ENCODE data around the gene DLST.

DLST gene

DNA sequence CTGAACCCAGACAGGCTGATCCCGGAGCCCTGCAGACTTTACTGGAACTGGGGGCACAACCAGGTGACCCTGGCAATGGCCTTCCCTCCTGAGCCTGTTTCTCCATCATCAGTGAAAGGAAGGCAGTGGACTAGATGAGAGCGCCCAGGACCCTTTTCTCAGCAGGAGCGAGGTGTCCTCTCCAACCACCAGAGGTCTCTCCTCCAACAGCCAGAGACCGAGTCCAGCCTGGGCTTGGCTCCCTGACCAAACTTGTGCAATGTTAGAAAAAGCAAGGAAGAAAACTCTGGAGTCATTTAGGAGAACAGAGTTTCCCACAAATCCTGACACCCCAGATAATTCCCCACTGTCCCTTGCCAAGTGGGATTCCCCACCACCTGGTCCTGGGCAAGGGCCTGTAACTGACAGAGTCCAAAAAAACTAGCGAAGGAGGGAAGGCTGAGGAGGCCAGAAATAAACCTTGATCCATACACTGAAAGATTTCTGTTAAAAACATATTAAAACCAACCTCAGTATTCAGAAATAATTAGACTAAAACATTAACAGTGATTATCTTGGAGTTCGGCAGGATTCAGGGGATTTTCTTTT is 32.4 kb downstream of the DLST start:
- no peak for DNase-seq
- no peaks in the 10 kb centered on the region for H3K36me3 ChIP-seq (ENCODE audit: control insufficient read depth, insufficient read depth, low read length)

GRCh38 chr14:74915426-74915825 is 33.7 kb downstream of the DLST start:
- Histone ChIP-seq H3K4me1 (ENCODE audit: control insufficient read depth, insufficient read depth, low read length, poor library complexity, severe bottlenecking) (no peaks in the 10 kb centered on the region), H3K27ac (ENCODE audit: insufficient read depth, low read length, poor library complexity, severe bottlenecking) (no peak overlapping the region), H3K27me3 (replicated peaks; ENCODE audit: control insufficient read depth, insufficient read depth, low read length, poor library complexity, severe bottlenecking) (no peaks in the 10 kb centered on the region), H3K4me3 (ENCODE audit: insufficient read depth, low read depth, low read length, poor library complexity, severe bottlenecking) (no peak overlapping the region), H3K36me3 (ENCODE audit: control insufficient read depth, insufficient read depth, low read length) (no peaks in the 10 kb centered on the region), H3K9me3 (ENCODE audit: control insufficient read depth, low read length) (no peaks in the 10 kb centered on the region)
- DNase-seq, result no peak

More for the DNA sequence above, 32.4 kb downstream of the DLST start:
- no peaks in the 10 kb centered on the region for H3K4me1 ChIP-seq (ENCODE audit: control insufficient read depth, insufficient read depth, low read length, poor library complexity, severe bottlenecking)
- H3K27ac ChIP-seq (ENCODE audit: insufficient read depth, low read length, poor library complexity, severe bottlenecking), result no peak overlapping the region
- H3K9me3 ChIP-seq (ENCODE audit: control insufficient read depth, low read length), result no peaks in the 10 kb centered on the region
- no peaks in the 10 kb centered on the region for H3K27me3 ChIP-seq (replicated peaks; ENCODE audit: control insufficient read depth, insufficient read depth, low read length, poor library complexity, severe bottlenecking)
- no peak overlapping the region for H3K4me3 ChIP-seq (ENCODE audit: insufficient read depth, low read depth, low read length, poor library complexity, severe bottlenecking)

- DNase-seq, result no peak
- Histone ChIP-seq H3K27me3 (replicated peaks; ENCODE audit: control insufficient read depth, insufficient read depth, low read length, poor library complexity, severe bottlenecking) (no peaks in the 10 kb centered on the region), H3K27ac (ENCODE audit: insufficient read depth, low read length, poor library complexity, severe bottlenecking) (no peak overlapping the region), H3K4me1 (ENCODE audit: control insufficient read depth, insufficient read depth, low read length, poor library complexity, severe bottlenecking) (no peaks in the 10 kb centered on the region), H3K36me3 (ENCODE audit: control insufficient read depth, insufficient read depth, low read length) (no peaks in the 10 kb centered on the region), H3K4me3 (ENCODE audit: insufficient read depth, low read depth, low read length, poor library complexity, severe bottlenecking) (no peak overlapping the region), H3K9me3 (ENCODE audit: control insufficient read depth, low read length) (no peaks in the 10 kb centered on the region)
These were observed 34.1 kb downstream of the DLST start for GRCh38 chr14:74915826-74916225.

DNA sequence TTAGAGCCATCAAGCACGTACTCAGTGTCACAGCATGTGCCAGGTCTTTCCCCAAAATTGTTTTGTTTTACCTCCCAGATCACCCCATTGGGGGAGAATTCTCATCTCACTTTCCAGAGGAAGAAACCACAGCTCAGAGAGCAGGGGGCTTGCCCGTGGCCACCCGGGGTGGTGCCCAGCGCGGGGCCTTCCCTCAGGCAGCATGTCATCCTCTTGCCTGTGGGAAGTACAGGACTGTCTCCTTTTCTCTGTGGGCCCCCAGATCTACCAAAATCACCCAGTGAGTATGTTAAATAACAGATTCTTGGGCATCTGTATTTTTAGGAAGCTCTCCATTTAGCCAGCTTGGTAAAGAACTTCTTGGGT is 35.4 kb downstream of the DLST start:
- Histone ChIP-seq H3K27me3 (replicated peaks; ENCODE audit: control insufficient read depth, insufficient read depth, low read length, poor library complexity, severe bottlenecking) (no peaks in the 10 kb centered on the region), H3K9me3 (ENCODE audit: control insufficient read depth, low read length) (no peaks in the 10 kb centered on the region), H3K27ac (ENCODE audit: insufficient read depth, low read length, poor library complexity, severe bottlenecking) (no peak overlapping the region), H3K4me3 (ENCODE audit: insufficient read depth, low read depth, low read length, poor library complexity, severe bottlenecking) (no peak overlapping the region), H3K4me1 (ENCODE audit: control insufficient read depth, insufficient read depth, low read length, poor library complexity, severe bottlenecking) (no peaks in the 10 kb centered on the region), H3K36me3 (ENCODE audit: control insufficient read depth, insufficient read depth, low read length) (no peaks in the 10 kb centered on the region)
- DNase-seq, result no peak

- H3K36me3 ChIP-seq (ENCODE audit: control insufficient read depth, insufficient read depth, low read length), result no peaks in the 10 kb centered on the region
- no peak overlapping the region for H3K27ac ChIP-seq (ENCODE audit: insufficient read depth, low read length, poor library complexity, severe bottlenecking)
These were observed 35.9 kb downstream of the DLST start for GRCh38 chr14:74917646-74918081.

DNA sequence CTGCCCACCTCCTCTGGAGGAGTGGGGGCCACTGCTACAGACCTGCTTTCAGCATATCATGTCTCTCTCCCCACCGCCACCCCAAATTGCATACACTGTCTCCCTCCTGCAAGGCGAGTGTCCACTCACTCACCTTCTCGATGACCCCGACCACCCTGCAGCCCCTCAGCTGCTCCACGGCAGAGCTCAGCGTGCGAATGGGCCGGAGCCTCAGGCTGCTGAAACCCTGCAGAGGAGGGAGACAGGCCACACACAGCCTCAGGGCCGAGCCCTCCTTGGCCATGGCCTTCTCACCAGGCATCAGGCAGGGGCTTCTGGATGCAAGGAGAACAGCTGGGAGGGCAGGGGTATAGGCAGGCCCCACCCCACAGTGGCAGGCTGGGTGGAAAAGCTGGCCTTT is 36.7 kb downstream of the DLST start:
- Histone ChIP-seq H3K4me3 (ENCODE audit: insufficient read depth, low read depth, low read length, poor library complexity, severe bottlenecking) (no peak overlapping the region), H3K36me3 (ENCODE audit: control insufficient read depth, insufficient read depth, low read length) (no peaks in the 10 kb centered on the region), H3K27me3 (replicated peaks; ENCODE audit: control insufficient read depth, insufficient read depth, low read length, poor library complexity, severe bottlenecking) (no peaks in the 10 kb centered on the region), H3K9me3 (ENCODE audit: control insufficient read depth, low read length) (no peaks in the 10 kb centered on the region), H3K4me1 (ENCODE audit: control insufficient read depth, insufficient read depth, low read length, poor library complexity, severe bottlenecking) (no peaks in the 10 kb centered on the region), H3K27ac (ENCODE audit: insufficient read depth, low read length, poor library complexity, severe bottlenecking) (no peak overlapping the region)
- no peak for DNase-seq

More at GRCh38 chr14:74917646-74918081, 35.9 kb downstream of the DLST start:
- Histone ChIP-seq H3K27me3 (replicated peaks; ENCODE audit: control insufficient read depth, insufficient read depth, low read length, poor library complexity, severe bottlenecking) (no peaks in the 10 kb centered on the region), H3K4me3 (ENCODE audit: insufficient read depth, low read depth, low read length, poor library complexity, severe bottlenecking) (no peak overlapping the region), H3K4me1 (ENCODE audit: control insufficient read depth, insufficient read depth, low read length, poor library complexity, severe bottlenecking) (no peaks in the 10 kb centered on the region), H3K9me3 (ENCODE audit: control insufficient read depth, low read length) (no peaks in the 10 kb centered on the region)
- DNase-seq, result no peak

- no peak overlapping the region for H3K27ac ChIP-seq (ENCODE audit: insufficient read depth, low read length, poor library complexity, severe bottlenecking)
- no peak for DNase-seq
- no peaks in the 10 kb centered on the region for H3K9me3 ChIP-seq (ENCODE audit: control insufficient read depth, low read length)
- H3K36me3 ChIP-seq (ENCODE audit: control insufficient read depth, insufficient read depth, low read length), result no peaks in the 10 kb centered on the region
- no peaks in the 10 kb centered on the region for H3K27me3 ChIP-seq (replicated peaks; ENCODE audit: control insufficient read depth, insufficient read depth, low read length, poor library complexity, severe bottlenecking)
- H3K4me3 ChIP-seq (ENCODE audit: insufficient read depth, low read depth, low read length, poor library complexity, severe bottlenecking), result no peak overlapping the region
- H3K4me1 ChIP-seq (ENCODE audit: control insufficient read depth, insufficient read depth, low read length, poor library complexity, severe bottlenecking), result no peaks in the 10 kb centered on the region
These were observed 37.9 kb downstream of the DLST start for GRCh38 chr14:74919421-74920165.

DNA sequence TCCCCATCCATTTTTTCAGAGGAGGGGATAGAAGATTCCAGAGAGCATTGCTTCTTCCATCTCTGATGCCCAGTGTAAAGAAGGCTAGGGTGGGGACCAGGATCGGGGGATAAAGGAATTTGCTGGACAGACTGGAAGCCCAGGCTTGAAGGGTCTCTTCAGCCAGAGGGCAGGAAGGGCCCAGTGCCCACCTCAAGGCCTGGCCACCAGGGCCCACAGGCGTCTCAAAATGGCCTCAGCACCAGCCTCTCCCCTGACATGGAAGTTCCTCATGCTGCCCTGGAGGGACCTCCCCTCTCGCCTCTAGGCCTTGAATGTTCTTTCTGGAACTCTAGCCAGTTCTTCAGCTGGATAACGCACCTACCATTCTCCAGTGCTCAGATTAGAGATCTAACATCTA is 38.6 kb downstream of the DLST start:
- H3K36me3 ChIP-seq (ENCODE audit: control insufficient read depth, insufficient read depth, low read length), result no peaks in the 10 kb centered on the region
- DNase-seq, result no peak
- no peaks in the 10 kb centered on the region for H3K27me3 ChIP-seq (replicated peaks; ENCODE audit: control insufficient read depth, insufficient read depth, low read length, poor library complexity, severe bottlenecking)
- H3K4me1 ChIP-seq (ENCODE audit: control insufficient read depth, insufficient read depth, low read length, poor library complexity, severe bottlenecking), result no peaks in the 10 kb centered on the region
- no peak overlapping the region for H3K4me3 ChIP-seq (ENCODE audit: insufficient read depth, low read depth, low read length, poor library complexity, severe bottlenecking)
- no peak overlapping the region for H3K27ac ChIP-seq (ENCODE audit: insufficient read depth, low read length, poor library complexity, severe bottlenecking)
- H3K9me3 ChIP-seq (ENCODE audit: control insufficient read depth, low read length), result no peaks in the 10 kb centered on the region

GRCh38 chr14:74921053-74921620 is 39.4 kb downstream of the DLST start:
- no peaks in the 10 kb centered on the region for H3K9me3 ChIP-seq (ENCODE audit: control insufficient read depth, low read length)
- no peaks in the 10 kb centered on the region for H3K36me3 ChIP-seq (ENCODE audit: control insufficient read depth, insufficient read depth, low read length)
- H3K4me3 ChIP-seq (ENCODE audit: insufficient read depth, low read depth, low read length, poor library complexity, severe bottlenecking), result no peak overlapping the region
- H3K27ac ChIP-seq (ENCODE audit: insufficient read depth, low read length, poor library complexity, severe bottlenecking), result no peak overlapping the region
- H3K4me1 ChIP-seq (ENCODE audit: control insufficient read depth, insufficient read depth, low read length, poor library complexity, severe bottlenecking), result no peaks in the 10 kb centered on the region
- no peak for DNase-seq
- H3K27me3 ChIP-seq (replicated peaks; ENCODE audit: control insufficient read depth, insufficient read depth, low read length, poor library complexity, severe bottlenecking), result no peaks in the 10 kb centered on the region

- Histone ChIP-seq H3K9me3 (ENCODE audit: control insufficient read depth, low read length) (no peaks in the 10 kb centered on the region), H3K4me1 (ENCODE audit: control insufficient read depth, insufficient read depth, low read length, poor library complexity, severe bottlenecking) (no peaks in the 10 kb centered on the region), H3K27me3 (replicated peaks; ENCODE audit: control insufficient read depth, insufficient read depth, low read length, poor library complexity, severe bottlenecking) (no peaks in the 10 kb centered on the region), H3K27ac (ENCODE audit: insufficient read depth, low read length, poor library complexity, severe bottlenecking) (no peak overlapping the region), H3K36me3 (ENCODE audit: control insufficient read depth, insufficient read depth, low read length) (no peaks in the 10 kb centered on the region), H3K4me3 (ENCODE audit: insufficient read depth, low read depth, low read length, poor library complexity, severe bottlenecking) (peak overlapping the region; percentile 56)
- DNase-seq, result no peak
These were observed 40.5 kb downstream of the DLST start for GRCh38 chr14:74921987-74922751.
